ENCODE results near the gene ROBO2.

Gene ROBO2

DNA sequence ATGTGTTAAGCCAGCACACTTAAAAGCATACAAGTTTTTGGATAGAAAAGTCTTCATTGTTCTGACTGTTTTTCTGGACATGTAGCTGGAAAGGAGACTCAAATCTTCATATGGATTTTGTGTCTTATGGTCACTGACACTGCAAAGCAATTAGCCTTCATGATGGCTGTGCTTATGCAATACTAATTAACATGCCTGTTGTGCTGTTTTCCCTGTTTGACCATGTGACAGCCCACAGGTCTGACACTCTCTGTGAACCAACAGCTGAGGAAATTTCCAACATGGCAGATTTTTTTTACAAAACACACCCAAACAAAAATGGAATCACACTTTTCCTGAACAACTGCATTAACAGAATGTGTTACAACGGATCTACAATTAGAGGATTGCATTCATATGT is 248.4 kb downstream of the ROBO2 start:
- H3K4me3 ChIP-seq (ENCODE audit: low read depth, low read length) = no peak overlapping the region
- no peak for TF ChIP-seq CTCF (IDR thresholded peaks at IDR 0.05; ENCODE audit: borderline replicate concordance, insufficient read depth, low read depth, low read length)

GRCh38 chr3:77296527-77296926 is 256.6 kb downstream of the ROBO2 start:
- TF ChIP-seq CTCF (IDR thresholded peaks at IDR 0.05; ENCODE audit: borderline replicate concordance, insufficient read depth, low read depth, low read length) = no peak

GRCh38 chr3:77298417-77298816 is 258.5 kb downstream of the ROBO2 start:
- no peak for TF ChIP-seq CTCF (IDR thresholded peaks at IDR 0.05; ENCODE audit: borderline replicate concordance, insufficient read depth, low read depth, low read length)

More at GRCh38 chr3:77296527-77296926, 256.6 kb downstream of the ROBO2 start:
- no peak overlapping the region for H3K4me3 ChIP-seq (ENCODE audit: low read depth, low read length)

GRCh38 chr3:77303955-77304699 is 264.2 kb downstream of the ROBO2 start:
- H3K4me3 ChIP-seq (ENCODE audit: low read depth, low read length) = no peak overlapping the region
- TF ChIP-seq CTCF (IDR thresholded peaks at IDR 0.05; ENCODE audit: borderline replicate concordance, insufficient read depth, low read depth, low read length) = no peak

More at GRCh38 chr3:77298417-77298816, 258.5 kb downstream of the ROBO2 start:
- H3K4me3 ChIP-seq (ENCODE audit: low read depth, low read length) = no peak overlapping the region

- no peak overlapping the region for H3K4me3 ChIP-seq (ENCODE audit: low read depth, low read length)
- no peak for TF ChIP-seq CTCF (IDR thresholded peaks at IDR 0.05; ENCODE audit: borderline replicate concordance, insufficient read depth, low read depth, low read length)
These were observed 264.8 kb downstream of the ROBO2 start for GRCh38 chr3:77304700-77305021.

- H3K4me3 ChIP-seq (ENCODE audit: low read depth, low read length) = no peak overlapping the region
- TF ChIP-seq CTCF (IDR thresholded peaks at IDR 0.05; ENCODE audit: borderline replicate concordance, insufficient read depth, low read depth, low read length) = no peak
These were observed 269.6 kb downstream of the ROBO2 start for GRCh38 chr3:77309460-77309859.

DNA sequence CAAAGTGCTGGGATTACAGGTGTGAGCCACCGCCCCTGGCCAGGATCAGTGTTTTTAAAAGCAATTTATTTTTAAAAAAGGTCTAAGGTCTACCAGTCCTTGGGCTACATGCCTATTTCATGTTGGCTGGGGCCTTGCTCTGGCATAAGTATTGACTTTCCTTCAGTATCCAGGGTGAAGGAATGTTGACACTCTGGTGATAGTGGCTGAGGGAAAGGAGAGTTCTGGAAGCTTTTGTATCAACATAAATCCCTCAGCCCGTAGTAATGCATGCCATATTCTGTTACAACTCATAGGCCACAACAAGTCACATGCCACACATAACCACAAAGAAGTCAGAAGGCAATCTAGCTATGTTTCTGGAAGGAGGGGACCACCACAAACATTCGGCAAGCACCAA is 273.9 kb downstream of the ROBO2 start:
- H3K4me3 ChIP-seq (ENCODE audit: low read depth, low read length) = no peak overlapping the region

More for the DNA sequence above, 273.9 kb downstream of the ROBO2 start:
- no peak for TF ChIP-seq CTCF (IDR thresholded peaks at IDR 0.05; ENCODE audit: borderline replicate concordance, insufficient read depth, low read depth, low read length)

All from GM12875 (cell line).